GM18511 (cell line): ENCODE data around the gene DCUN1D5.

Source experiments
- ATAC-seq: cut with Tn5 transposase; IDR thresholded peaks from one replicate; pipeline ENCODE4 v1.9.1; 2021; ENCODE audit warnings: mild to moderate bottlenecking, moderate library complexity; ENCODE audit not compliant: unreplicated experiment

DCUN1D5 gene

DNA sequence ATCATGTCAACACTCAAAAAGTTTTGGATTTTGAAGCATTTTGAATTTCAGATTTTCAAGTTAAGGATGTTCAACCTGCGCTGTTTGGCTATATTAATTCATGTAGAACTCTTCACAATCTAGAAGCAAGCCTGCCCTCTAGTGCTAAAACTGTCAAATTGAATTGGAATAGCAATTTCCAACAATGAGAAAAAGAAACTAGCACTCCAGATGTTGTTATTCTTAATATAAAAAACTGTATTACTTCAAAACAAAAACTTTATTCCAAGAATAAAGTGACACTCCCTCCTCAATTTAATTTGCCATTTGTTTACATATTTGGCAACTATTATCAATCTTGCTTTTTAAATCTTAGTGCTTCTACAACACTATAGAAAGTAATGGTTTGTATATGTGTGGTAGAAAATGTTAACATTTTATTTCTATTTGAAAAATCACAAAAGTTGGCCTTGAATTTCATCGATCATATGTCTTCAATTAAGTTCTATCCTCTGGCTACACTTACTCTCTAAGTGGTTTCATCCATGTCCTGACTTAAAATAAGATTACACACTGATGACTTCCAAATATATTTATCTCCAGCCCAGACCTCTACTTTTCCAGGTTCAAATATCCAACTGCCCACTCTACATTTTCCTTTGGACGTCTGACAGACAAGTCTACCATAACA is 36.6 kb downstream of the DCUN1D5 start:
- ATAC-seq: peak; percentile 76

DNA sequence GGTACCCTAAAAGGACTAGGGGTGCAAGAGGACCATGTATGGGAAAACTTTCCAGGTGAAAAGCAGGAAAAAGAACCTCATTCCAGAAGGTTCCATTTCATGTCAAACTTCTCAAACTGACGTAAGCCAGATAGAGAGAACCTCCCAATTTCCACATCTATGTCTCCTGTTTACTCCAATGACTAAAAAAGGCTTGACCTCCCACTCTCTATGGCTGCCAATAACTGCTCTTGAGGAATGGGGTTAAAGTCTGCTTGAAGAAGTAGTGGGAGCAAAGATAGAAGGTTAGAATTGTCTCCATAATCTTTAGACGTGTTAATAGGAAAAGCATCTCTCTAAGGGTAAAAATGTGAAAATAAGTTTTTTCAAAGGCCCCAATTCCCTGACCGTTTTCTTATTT is 38.0 kb downstream of the DCUN1D5 start:
- no peak for ATAC-seq

DNA sequence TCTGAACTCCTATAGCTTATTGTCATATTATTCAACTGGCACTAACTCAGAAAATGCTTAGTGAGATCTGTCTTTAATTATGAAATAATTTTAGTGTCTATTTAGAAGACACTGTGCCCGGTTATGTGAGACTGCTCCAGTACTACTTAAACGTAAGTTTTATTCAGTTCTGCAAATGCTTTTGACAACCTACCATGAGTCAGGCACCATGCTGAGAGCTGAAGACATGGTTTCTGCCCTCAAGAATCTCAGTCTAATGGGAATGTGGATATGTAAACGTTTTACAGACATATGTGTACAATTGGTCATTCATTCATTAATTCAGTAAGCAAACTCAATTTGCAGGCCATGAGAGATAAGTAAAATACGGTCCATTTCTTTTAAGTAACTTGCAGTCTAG is 40.0 kb downstream of the DCUN1D5 start:
- ATAC-seq: no peak

DNA sequence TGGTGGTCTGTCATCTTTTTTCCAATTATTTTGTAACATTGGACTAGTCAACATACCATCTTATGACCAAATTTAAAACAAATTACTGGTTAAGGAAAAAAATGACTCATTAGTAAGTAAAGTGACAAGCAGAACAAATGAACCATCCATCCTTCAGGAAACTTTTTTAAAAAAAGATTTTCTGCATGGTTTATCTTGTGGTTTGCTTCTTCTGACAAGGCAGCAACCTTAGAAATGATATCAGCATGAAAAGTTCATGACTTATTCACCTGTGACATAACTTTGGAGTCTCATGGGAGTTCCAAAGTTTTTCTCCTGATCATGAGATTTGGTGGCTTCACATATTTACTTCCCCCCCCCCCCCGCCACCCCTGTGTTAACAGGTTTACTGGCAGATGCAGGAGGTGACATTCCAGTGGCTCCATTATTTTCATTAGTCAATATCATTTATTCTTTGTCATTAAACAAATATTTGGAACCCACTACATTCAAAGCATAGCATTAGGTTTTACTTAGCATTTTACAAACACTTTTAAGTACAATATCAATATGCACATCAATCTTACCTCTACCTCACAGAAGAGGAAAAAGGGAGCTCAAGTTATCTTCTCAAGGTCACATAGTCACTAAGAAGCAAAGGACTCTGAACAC is 40.7 kb downstream of the DCUN1D5 start:
- ATAC-seq: peak; percentile 41

DNA sequence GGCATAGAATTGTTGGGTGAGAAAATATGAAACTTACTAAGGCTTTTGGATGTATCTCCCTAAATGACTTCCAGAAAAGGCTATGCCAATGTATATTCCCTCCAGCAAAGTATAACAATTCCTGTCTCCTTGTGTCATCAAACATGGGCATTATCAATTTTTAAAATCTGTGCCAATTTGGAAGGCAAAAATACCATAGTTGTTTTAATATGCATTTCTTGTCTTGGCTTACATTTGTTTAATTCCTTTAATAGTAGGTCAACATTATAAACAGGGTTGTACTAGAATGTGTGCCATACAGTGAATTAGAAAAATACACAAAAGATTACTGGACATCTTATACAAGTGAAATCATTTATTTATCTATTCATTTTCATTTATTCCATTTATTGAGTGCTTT is 41.6 kb downstream of the DCUN1D5 start:
- ATAC-seq: no peak

DNA sequence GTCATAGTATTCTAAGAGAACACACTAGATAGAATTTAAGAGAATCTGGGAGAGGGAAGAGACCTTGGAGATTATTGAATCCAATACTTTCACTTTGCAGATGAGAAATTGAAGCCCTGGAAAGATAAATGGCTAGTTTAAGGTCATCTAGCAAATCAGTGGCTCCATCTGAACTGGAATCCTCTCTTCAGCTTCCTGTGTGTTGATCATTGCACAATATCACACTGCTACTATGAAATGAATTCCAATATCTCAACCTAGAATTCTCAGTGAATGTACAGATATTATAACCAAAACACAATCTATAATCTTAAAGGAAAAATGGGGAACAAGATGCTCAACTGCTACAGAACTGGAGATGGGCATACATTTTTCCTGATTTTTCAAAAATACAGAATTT is 44.1 kb downstream of the DCUN1D5 start:
- ATAC-seq: no peak

DNA sequence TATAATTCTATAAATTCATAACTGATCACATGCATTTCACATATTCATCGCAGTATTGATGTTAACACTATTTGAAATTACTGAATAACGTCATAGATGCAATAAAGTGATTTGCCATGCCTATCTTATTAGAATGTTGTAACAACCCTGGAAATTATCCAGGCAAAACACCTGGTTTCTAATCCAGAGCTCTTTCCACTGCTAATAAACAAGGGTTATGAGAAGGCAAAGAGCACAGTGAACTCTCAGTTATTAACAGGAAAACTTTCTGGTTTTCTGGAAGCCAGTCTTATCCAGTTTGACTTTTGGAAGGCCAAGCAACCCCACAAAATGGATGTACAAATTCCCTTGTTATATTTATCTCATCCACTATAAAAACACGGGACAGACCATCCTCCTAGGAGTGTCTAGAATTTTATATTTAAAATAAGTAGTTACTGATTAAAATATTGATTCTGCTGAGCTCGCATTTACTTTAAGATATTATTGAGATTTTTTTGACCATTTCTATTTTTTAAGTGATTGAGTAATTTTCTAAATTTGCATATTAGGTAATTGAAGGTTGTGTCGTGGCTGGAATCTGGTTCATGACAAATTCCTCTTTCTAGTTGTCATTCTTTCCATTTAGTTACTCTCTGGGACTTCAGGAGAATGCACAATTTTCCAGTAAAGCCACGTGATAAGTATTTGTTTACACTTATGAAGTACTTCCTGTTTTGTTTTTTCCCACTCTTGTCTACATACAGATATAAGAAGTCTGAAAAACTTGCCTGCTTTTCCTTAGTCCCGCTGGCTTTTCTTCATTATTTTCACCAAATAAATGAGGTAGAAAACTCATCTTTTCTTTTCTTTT is 47.9 kb downstream of the DCUN1D5 start:
- no peak for ATAC-seq

DNA sequence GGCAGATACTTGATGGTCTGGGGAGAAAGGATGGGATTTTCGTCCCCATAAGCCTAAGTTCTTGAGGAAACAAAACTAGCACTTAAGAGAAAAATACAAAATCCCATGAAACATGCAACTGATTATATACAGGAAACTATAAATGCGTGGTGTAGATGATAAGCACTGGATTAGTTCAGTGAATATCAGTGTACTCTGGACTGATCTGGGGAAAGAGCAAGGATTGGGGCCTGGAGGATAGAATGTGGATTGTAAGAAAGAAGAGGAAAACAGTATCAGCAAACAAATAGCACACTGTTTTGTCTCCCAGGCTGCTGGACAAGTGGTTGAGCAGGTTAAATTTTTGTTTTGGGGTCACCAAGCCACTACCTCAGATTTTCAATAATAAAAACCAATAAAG is 49.8 kb downstream of the DCUN1D5 start:
- ATAC-seq: no peak

DNA sequence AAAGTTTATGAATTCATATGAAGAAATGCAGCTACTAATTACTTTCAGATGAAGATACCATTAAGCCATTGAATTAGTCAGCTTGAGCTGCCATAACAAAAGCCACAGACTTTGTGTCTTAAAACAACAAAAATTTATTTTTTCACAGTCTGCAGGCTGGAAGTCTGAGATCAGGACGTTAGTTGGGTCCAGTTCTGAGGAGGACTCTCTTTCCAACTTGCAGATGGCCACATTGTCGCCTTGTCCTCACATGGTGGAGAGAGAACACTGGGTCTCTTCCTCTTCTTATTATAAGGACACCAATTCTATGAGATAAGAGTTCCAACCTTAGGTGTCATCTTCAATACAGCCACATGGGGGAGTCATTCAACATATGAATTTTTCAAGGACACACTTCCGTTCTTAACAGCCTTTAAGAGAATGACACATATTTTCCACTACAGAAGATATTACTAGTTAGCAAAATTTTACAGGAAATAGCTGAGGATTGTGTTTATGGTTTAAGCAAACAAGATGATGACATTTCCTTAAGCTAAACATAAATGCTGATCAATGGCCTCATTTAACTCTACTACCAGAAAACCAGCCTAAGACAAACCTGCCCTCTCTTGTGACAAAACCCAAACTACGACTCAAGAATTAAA is 56.0 kb downstream of the DCUN1D5 start:
- ATAC-seq: peak; percentile 99

DNA sequence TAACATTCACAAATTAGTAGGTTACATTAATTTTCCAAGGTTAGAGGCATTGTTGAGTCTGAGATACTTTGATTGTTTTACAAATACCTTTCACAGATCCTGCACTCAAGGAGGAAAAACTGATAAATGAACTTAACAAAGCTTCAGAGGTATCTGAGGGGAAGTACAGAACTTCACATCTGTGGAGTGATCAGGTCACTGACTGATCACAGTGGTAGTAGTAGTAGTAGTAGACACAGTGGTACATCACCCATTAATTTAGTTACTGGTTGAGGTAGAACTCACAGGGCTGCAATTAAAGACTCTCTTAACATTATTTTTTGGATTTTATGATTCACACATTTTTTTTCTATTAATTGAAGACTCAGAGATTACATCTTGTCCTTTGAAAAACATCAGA is 56.7 kb downstream of the DCUN1D5 start:
- ATAC-seq: no peak

DNA sequence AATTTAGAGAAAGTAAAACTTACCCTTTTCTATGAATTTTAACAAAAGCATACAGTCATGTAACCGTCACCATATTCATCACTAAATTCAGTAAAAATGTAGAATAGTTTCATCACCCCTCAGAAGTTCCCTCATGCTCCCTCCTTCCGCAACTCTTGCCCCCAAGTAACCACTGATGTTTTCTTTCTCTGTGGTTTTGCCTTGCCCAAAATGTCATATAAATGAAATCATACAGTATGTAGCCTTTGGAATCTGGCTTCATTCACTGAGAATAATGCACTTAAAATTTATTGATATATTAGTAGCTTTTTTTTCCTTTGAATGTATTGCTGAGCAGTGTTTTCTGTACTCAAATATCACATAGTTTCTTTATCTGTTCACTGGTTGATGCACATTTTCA is 60.1 kb downstream of the DCUN1D5 start:
- no peak for ATAC-seq

DNA sequence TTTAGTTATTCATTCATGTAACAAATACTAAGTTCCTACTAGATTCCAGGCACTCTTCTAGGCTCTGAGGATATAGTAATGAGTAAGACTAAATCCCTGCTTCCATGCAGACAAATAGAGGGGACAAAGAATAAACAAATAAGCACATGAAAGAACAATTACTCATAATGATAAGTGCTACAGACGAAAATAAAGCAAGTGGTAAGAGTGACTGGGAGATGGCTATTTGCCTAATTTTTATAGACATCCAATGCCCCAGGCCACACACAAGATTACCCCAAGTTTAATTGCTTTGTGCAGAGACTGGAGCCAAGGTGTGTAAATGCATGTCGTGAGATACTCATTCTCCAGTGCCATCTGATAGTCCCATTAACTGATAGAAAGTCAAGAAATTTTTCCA is 62.6 kb downstream of the DCUN1D5 start:
- no peak for ATAC-seq

DNA sequence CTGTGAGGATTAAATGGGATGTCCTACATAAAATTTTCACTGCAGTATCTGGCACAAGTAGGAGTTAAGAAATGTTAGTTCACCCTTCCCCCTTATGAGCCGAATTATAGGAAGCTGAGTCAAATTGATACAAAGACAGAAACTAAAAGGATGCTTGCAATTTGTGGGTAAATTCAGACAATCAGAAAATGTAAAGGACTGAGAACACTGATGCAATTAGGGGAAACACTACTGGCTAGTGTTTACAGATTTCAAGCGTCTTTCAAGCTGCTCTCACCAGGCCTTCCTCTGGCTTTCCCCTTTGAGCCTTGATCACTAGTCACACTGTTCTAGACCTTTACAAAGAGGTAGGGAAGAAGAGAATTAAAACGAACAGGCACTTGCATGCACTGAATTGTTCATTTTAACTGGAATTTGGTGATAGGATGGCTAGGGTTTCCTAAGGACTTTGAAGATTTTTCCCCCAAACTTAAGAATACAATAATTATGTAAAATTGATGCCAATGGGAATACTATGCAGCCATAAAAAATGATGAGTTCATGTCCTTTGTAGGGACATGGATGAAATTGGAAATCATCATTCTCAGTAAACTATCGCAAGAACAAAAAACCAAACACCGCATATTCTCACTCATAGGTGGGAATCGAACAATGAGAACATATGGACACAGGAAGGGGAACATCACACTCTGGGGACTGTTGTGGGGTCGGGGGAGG is 63.5 kb downstream of the DCUN1D5 start:
- peak; percentile 96 for ATAC-seq

DNA sequence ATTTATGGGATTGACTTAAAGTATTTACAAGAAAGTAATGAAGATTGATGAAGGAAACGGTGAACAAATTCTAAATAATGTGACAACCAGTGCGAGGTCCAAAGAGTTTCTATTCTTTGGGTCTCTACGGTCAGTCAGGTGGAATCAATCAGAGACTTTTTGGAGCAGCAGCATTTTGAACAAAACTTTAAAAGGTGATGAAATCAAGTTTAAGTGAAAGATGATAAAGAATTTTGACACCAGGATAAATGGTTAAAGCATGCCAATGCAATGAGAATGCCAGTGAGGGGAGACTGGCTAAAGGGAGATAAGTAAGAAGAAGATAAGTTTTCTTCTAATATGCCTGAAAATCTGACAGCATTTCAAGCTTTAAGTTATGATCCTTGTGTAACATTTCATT is 67.9 kb downstream of the DCUN1D5 start:
- ATAC-seq: no peak

DNA sequence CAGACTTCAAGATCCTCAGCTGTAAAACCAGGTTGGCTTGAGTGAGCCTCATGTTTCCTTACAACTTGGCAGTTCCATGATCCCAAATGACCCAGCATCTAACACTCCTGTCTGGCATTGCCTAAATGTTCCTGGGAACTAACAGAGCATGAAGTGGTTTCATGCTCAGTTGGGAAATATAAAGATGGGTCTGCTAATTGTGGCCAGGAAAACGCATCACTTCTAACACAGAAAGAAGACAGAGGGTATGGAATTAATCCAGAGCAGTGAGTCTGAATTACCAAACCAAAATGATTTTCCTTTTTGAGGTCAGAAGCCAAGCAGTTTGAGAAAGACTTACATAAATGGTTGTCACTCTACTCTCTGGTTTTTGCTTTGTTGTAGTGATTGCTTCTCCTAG is 75.9 kb downstream of the DCUN1D5 start:
- ATAC-seq: no peak

DNA sequence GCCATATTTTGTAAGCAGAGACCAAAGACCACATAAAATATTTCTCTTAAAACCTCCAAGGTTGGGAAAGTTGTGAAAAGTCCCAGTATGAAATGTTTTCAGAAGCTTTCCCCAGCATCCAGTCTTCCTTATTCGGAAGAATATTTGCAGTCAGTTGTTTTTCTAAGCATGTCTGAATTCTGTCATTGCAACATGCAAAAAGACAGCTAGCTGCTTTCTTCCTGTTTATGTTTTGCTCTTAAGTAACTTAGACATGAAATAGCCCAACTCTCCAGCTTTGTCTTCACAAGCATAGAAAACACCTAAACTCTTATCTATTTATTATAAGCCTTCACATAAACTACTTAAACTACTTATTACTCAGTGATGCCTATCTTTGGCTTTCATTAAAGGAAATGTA is 78.5 kb downstream of the DCUN1D5 start:
- ATAC-seq: no peak
